Measurements from ENCODE around the gene ZSCAN23.
"Not testable (repeated sequence)": the region's sequence is repeated elsewhere in the genome, so short reads cannot be mapped to it uniquely, and the experiment has no call there.

The ZSCAN23 gene

GRCh38 chr6:28443112-28443773, at the start of gene ZSCAN23:
Gene ZSCAN23 (minus strand): TSS chr6:28443491. CDS start chr6:28436266, 7,225 bp downstream.
- peak; percentile 61 for DNase-seq (ENCODE audit: low read depth)

- no peak for DNase-seq (ENCODE audit: low read depth)
Measured at GRCh38 chr6:28491984-28492317, 48.7 kb upstream of the ZSCAN23 start.

GRCh38 chr6:28490205-28490890, 47.1 kb upstream of the ZSCAN23 start:
- DNase-seq (ENCODE audit: low read depth), result no peak

GRCh38 chr6:28489366-28490204, 46.3 kb upstream of the ZSCAN23 start:
- no peak for DNase-seq (ENCODE audit: low read depth)

- DNase-seq (ENCODE audit: low read depth), result no peak
Measured at GRCh38 chr6:28488916-28489365, 45.6 kb upstream of the ZSCAN23 start.

GRCh38 chr6:28486988-28487742, 43.9 kb upstream of the ZSCAN23 start:
- DNase-seq (ENCODE audit: low read depth), result no peak

- no peak for DNase-seq (ENCODE audit: low read depth)
Measured at GRCh38 chr6:28486533-28486932, 43.2 kb upstream of the ZSCAN23 start.

- DNase-seq (ENCODE audit: low read depth), result no peak
Measured at GRCh38 chr6:28485482-28485881, 42.2 kb upstream of the ZSCAN23 start.

- no peak for DNase-seq (ENCODE audit: low read depth)
Measured at GRCh38 chr6:28480253-28480932, 37.1 kb upstream of the ZSCAN23 start.

GRCh38 chr6:28478518-28478917, 35.2 kb upstream of the ZSCAN23 start:
- DNase-seq (ENCODE audit: low read depth), result no peak

GRCh38 chr6:28474441-28475219, 31.3 kb upstream of the ZSCAN23 start:
- DNase-seq (ENCODE audit: low read depth), result no peak

- not testable (repeated sequence) for DNase-seq (ENCODE audit: low read depth)
Measured at GRCh38 chr6:28469153-28469745, 26.0 kb upstream of the ZSCAN23 start.

- no peak for DNase-seq (ENCODE audit: low read depth)
Measured at GRCh38 chr6:28468056-28468455, 24.8 kb upstream of the ZSCAN23 start.

GRCh38 chr6:28462401-28462800, 19.1 kb upstream of the ZSCAN23 start:
- DNase-seq (ENCODE audit: low read depth), result no peak

- no peak for DNase-seq (ENCODE audit: low read depth)
Measured at GRCh38 chr6:28458568-28458967, 15.3 kb upstream of the ZSCAN23 start.

- DNase-seq (ENCODE audit: low read depth), result no peak
Measured at GRCh38 chr6:28449056-28449455, 5.8 kb upstream of the ZSCAN23 start.

GRCh38 chr6:28447512-28447906, 4.2 kb upstream of the ZSCAN23 start:
- not testable (repeated sequence) for DNase-seq (ENCODE audit: low read depth)

GRCh38 chr6:28446818-28447511, 3.7 kb upstream of the ZSCAN23 start:
- DNase-seq (ENCODE audit: low read depth), result no peak

- not testable (repeated sequence) for DNase-seq (ENCODE audit: low read depth)
Measured at GRCh38 chr6:28444759-28445158, 1.5 kb upstream of the ZSCAN23 start.

- no peak for DNase-seq (ENCODE audit: low read depth)
Measured at GRCh38 chr6:28442586-28442985, 705 bp downstream of the ZSCAN23 start.
